PC-9 (cell line): ENCODE data around the gene C2CD3. TPM values are rescaled to one million over a fixed set of nuclear protein-coding genes. Genes with fewer than 3 reads are reported as not detected.

Experiments
- BruUV-seq: library from RNA; stranded (reverse); fragments of 400-500 nt; replicated peaks from 2 replicates; lab custom pipeline; 2021; lab: Mats Ljungman, UMichigan
- CTCF ChIA-PET: fragments of 300-600 bp; sonication (Branson Sonifier 250); formaldehyde crosslinking; loops from one replicate; lab custom pipeline; 2022; ENCODE audit warnings: antibody characterized with exemption; lab: Charles Lee
- POLR2A ChIA-PET: fragments of 300-600 bp; sonication (Branson Sonifier 250); formaldehyde crosslinking; loops from one replicate; lab custom pipeline; 2022; ENCODE audit warnings: antibody characterized with exemption; ENCODE audit not compliant: unreplicated experiment; lab: Charles Lee
- DNase-seq, 2 experiments: peaks; one replicate each; pipeline versions ENCODE4 v3.0.0 to v3.0.0-alpha.2; 2015 to 2022; ENCODE audit warnings: mixed read lengths in 1 of 2
- H2AFZ ChIP-seq: fragments of 200-600 bp; sonication (generic); 2 replicates; pipeline ENCODE4 v1.8.1; 2017; ENCODE audit warnings: antibody characterized with exemption
- H3F3A ChIP-seq: fragments of 200-600 bp; sonication (generic); 2 replicates; pipeline ENCODE4 v1.8.1; 2017; ENCODE audit warnings: antibody characterized with exemption, mild to moderate bottlenecking, low read depth; ENCODE audit not compliant: insufficient read depth
- H3K27ac ChIP-seq: fragments of 200-600 bp; sonication (generic); 2 replicates; pipeline ENCODE4 v1.6.1; 2016; ENCODE audit warnings: mixed run types
- H3K27me3 ChIP-seq: fragments of 200-600 bp; sonication (generic); 2 replicates; pipeline ENCODE4 v1.6.1; 2016; ENCODE audit warnings: low read depth, mixed run types; ENCODE audit not compliant: insufficient read depth
- H3K36me3 ChIP-seq: fragments of 200-600 bp; sonication (generic); 2 replicates; pipeline ENCODE4 v1.6.1; 2016; ENCODE audit warnings: low read depth, mixed run types
- H3K4me1 ChIP-seq: fragments of 200-600 bp; sonication (generic); replicated peaks from 2 replicates; pipeline ENCODE4 v1.6.1; 2016; ENCODE audit warnings: mixed run types; ENCODE audit not compliant: insufficient read depth
- H3K4me2 ChIP-seq: fragments of 200-600 bp; sonication (generic); 2 replicates; pipeline ENCODE4 v1.6.1; 2017; ENCODE audit warnings: mixed run types
- H3K4me3 ChIP-seq: fragments of 200-600 bp; sonication (generic); 2 replicates; pipeline ENCODE4 v1.6.1; 2016; ENCODE audit warnings: mixed run types
- H3K79me2 ChIP-seq: fragments of 200-600 bp; sonication (generic); 2 replicates; pipeline ENCODE4 v1.6.1; 2017; ENCODE audit warnings: low read depth, mixed run types
- H3K9me2 ChIP-seq: fragments of 200-600 bp; sonication (generic); 2 replicates; pipeline ENCODE4 v1.8.1; 2017; ENCODE audit warnings: mild to moderate bottlenecking; ENCODE audit not compliant: insufficient read depth
- H3K9me3 ChIP-seq: fragments of 200-600 bp; sonication (generic); 2 replicates; pipeline ENCODE4 v1.8.1; 2016; ENCODE audit warnings: low read depth; ENCODE audit not compliant: insufficient read depth
- H4K20me1 ChIP-seq: fragments of 200-600 bp; sonication (generic); 2 replicates; pipeline ENCODE4 v1.8.1; 2017; ENCODE audit not compliant: insufficient read depth
- EZH2 ChIP-seq: fragments of 200-600 bp; sonication (generic); IDR thresholded peaks from 2 replicates; pipeline ENCODE4 v1.8.0; 2017; ENCODE audit warnings: antibody characterized with exemption, low read depth
- intact Hi-C: fragments of 100-400 bp; cut with micrococcal nuclease; formaldehyde crosslinking; loops from one replicate; pipeline ENCODE4 v1.10.0; 2022; ENCODE audit not compliant: unreplicated experiment
- total RNA-seq: library from RNA; stranded (reverse); gene quantifications from 2 replicates; pipeline ENCODE4 v1.2.3, GENCODE V29; 2021
- TF ChIP-seq, protein P1 (sequence below): fragments of 200-600 bp; sonication (generic); conservative IDR thresholded peaks from 2 replicates; pipeline ENCODE4 v1.6.1; 2017; ENCODE audit warnings: mixed run types, antibody characterized with exemption, mild to moderate bottlenecking, moderate library complexity

C2CD3 gene
- total RNA-seq, 1 experiment from 2014 or later: 50.0 TPM

DNA sequence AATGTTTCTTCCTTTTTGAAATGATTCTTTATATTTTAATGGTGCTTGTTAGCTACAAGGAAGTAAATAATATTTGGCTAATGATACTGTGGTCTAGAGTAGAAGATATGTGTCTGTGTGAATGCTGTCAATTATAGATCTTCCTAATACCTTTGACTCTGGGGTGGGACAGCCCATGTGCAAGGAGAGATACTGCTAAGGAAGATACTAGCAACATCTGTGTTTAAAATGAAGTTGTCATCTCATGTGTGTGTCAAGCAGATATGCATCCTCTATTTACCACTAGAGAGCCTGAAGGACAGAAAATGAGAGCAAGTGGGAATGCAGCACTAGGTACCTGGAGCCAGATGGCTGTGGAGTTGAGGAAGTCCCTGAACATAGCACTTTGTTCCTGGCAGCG lies 34.4 kb upstream of the C2CD3 start:
- H3K9me3 ChIP-seq: no peaks in the 10 kb centered on the region
- no TSS peak for BruUV-seq
- ChIA-PET CTCF (no interaction called here), POLR2A (no interaction called here)
- DNase-seq: no peak
- H3K27me3 ChIP-seq: no peaks in the 10 kb centered on the region
- H3K4me3 ChIP-seq: no peak overlapping the region
- intact Hi-C loops: no loop called here
- no peak overlapping the region for H2AFZ ChIP-seq
- H3K27ac ChIP-seq: no peak overlapping the region
- H3K4me2 ChIP-seq: no peak overlapping the region
- H3K79me2 ChIP-seq: no peaks in the 10 kb centered on the region
- peaks cover 24% of the 10 kb centered on the region for H3K36me3 ChIP-seq
- no peaks in the 10 kb centered on the region for H3F3A ChIP-seq
- H4K20me1 ChIP-seq: no peaks in the 10 kb centered on the region
- no peak for TF ChIP-seq EZH2
- TF ChIP-seq, protein P1, sequence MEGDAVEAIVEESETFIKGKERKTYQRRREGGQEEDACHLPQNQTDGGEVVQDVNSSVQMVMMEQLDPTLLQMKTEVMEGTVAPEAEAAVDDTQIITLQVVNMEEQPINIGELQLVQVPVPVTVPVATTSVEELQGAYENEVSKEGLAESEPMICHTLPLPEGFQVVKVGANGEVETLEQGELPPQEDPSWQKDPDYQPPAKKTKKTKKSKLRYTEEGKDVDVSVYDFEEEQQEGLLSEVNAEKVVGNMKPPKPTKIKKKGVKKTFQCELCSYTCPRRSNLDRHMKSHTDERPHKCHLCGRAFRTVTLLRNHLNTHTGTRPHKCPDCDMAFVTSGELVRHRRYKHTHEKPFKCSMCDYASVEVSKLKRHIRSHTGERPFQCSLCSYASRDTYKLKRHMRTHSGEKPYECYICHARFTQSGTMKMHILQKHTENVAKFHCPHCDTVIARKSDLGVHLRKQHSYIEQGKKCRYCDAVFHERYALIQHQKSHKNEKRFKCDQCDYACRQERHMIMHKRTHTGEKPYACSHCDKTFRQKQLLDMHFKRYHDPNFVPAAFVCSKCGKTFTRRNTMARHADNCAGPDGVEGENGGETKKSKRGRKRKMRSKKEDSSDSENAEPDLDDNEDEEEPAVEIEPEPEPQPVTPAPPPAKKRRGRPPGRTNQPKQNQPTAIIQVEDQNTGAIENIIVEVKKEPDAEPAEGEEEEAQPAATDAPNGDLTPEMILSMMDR: no peak
- H3K9me2 ChIP-seq: no peaks in the 10 kb centered on the region
- H3K4me1 ChIP-seq: no peaks in the 10 kb centered on the region

DNA sequence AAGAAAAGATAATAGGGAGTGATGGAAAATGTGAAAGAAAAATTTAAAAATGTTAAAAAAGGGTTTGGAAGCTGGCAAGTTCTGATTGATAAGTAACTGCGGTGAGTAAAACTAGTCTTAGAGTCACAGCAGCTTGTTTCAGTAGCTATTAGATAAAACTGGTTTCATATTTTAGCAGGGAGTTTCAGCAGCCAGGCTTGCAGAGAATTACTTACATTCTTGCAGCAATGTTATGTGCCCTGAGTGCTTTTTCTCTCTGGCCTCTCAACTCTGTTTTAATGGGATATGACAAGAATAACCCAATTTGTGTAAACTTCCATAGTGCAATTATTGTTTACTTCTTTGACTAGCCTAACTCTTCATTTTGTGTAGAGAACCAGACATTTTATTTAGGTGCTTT lies 33.9 kb upstream of the C2CD3 start:
- POLR2A ChIA-PET: interaction anchor here (0.6 to 0.7 kb wide), 2 partner anchors 84 to 310 kb away, joined by 3 read pairs; no protein-coding TSS in a partner anchor
- no peaks in the 10 kb centered on the region for H3K9me3 ChIP-seq
- no peaks in the 10 kb centered on the region for H3K9me2 ChIP-seq
- H3K4me2 ChIP-seq: no peak overlapping the region
- H3K4me1 ChIP-seq: no peaks in the 10 kb centered on the region
- H3F3A ChIP-seq: no peaks in the 10 kb centered on the region
- H3K27me3 ChIP-seq: no peaks in the 10 kb centered on the region
- BruUV-seq: no TSS peak
- no peak overlapping the region for H3K27ac ChIP-seq
- H3K36me3 ChIP-seq: peaks cover 21% of the 10 kb centered on the region; the same call in 1 of the 2 replicates
- no peak overlapping the region for H3K4me3 ChIP-seq
- no peaks in the 10 kb centered on the region for H4K20me1 ChIP-seq
- CTCF ChIA-PET: no interaction called here
- intact Hi-C loops: no loop called here
- TF ChIP-seq EZH2: no peak
- TF ChIP-seq, protein P1: no peak
- no peaks in the 10 kb centered on the region for H3K79me2 ChIP-seq
- no peak for DNase-seq
- no peak overlapping the region for H2AFZ ChIP-seq

DNA sequence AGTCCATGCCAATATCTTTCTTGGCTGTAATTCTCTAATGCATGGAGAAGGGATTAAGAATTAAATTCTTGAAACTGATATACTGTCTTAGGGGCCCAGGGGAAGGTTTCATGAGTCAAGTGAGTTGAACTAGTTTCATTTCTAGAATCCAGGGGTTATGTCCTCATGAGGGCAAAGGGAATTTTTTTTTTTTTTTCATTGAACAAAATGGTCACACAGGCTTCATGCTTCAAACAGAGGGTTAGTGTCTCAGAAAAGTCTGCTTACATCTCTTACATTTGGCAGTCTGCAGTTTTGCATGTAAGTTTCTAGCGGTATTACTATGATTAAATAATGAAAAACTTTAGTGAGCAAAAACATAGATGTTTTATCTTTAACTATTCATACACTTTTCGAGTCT lies 33.2 kb upstream of the C2CD3 start:
- no peak overlapping the region for H2AFZ ChIP-seq
- H3K79me2 ChIP-seq: no peaks in the 10 kb centered on the region
- H3K4me2 ChIP-seq: no peak overlapping the region
- no peak overlapping the region for H3K4me3 ChIP-seq
- no peak overlapping the region for H3K27ac ChIP-seq
- DNase-seq: no peak
- no peak for TF ChIP-seq EZH2
- TF ChIP-seq, protein P1: no peak
- H3K9me2 ChIP-seq: no peaks in the 10 kb centered on the region
- intact Hi-C loops: no loop called here
- no TSS peak for BruUV-seq
- ChIA-PET CTCF (no interaction called here), POLR2A (interaction anchor here (0.6 kb wide), 1 partner anchor 83 kb away, joined by 3 read pairs; no protein-coding TSS in a partner anchor)
- H3K9me3 ChIP-seq: no peaks in the 10 kb centered on the region
- no peaks in the 10 kb centered on the region for H3F3A ChIP-seq
- no peaks in the 10 kb centered on the region for H3K4me1 ChIP-seq
- no peaks in the 10 kb centered on the region for H4K20me1 ChIP-seq
- no peaks in the 10 kb centered on the region for H3K27me3 ChIP-seq
- peaks cover 20% of the 10 kb centered on the region; the same call in 1 of the 2 replicates for H3K36me3 ChIP-seq
